ENCODE data around the gene RBP3.

RBP3 gene

GRCh38 chr10:47370878-47371277 is 22.7 kb downstream of the RBP3 start:
- H3K4me2 ChIP-seq (ENCODE audit: low read length): no peak overlapping the region
- no peak overlapping the region for H3K4me3 ChIP-seq (ENCODE audit: low read depth, low read length)
- H3K9ac ChIP-seq: no peak overlapping the region
- no peaks in the 10 kb centered on the region for H3K4me1 ChIP-seq
- no peak overlapping the region for H2AFZ ChIP-seq
- H3K27me3 ChIP-seq (ENCODE audit: control insufficient read depth, insufficient read depth, low read length): no peaks in the 10 kb centered on the region
- H3K79me2 ChIP-seq: no peaks in the 10 kb centered on the region
- no peaks in the 10 kb centered on the region for H3K36me3 ChIP-seq (ENCODE audit: control insufficient read depth, insufficient read depth, low read length)
- TF ChIP-seq CTCF (IDR thresholded peaks at IDR 0.05): no peak
- H3K27ac ChIP-seq: no peak overlapping the region
- H3K9me3 ChIP-seq (ENCODE audit: control insufficient read depth, low read length): no peaks in the 10 kb centered on the region

GRCh38 chr10:47371629-47372485 is 23.7 kb downstream of the RBP3 start:
- H3K27me3 ChIP-seq (ENCODE audit: control insufficient read depth, insufficient read depth, low read length): peaks cover 5% of the 10 kb centered on the region
- H3K4me2 ChIP-seq (ENCODE audit: low read length): no peak overlapping the region
- no peak overlapping the region for H3K4me3 ChIP-seq (ENCODE audit: low read depth, low read length)
- no peak overlapping the region for H3K27ac ChIP-seq
- H3K4me1 ChIP-seq: no peaks in the 10 kb centered on the region
- H3K9me3 ChIP-seq (ENCODE audit: control insufficient read depth, low read length): no peaks in the 10 kb centered on the region
- no peak for TF ChIP-seq CTCF (IDR thresholded peaks at IDR 0.05)
- no peak overlapping the region for H2AFZ ChIP-seq
- no peaks in the 10 kb centered on the region for H3K36me3 ChIP-seq (ENCODE audit: control insufficient read depth, insufficient read depth, low read length)
- H3K9ac ChIP-seq: no peak overlapping the region
- H3K79me2 ChIP-seq: no peaks in the 10 kb centered on the region

- H3K4me2 ChIP-seq (ENCODE audit: low read length): no peak overlapping the region
- H3K9ac ChIP-seq: no peak overlapping the region
- H3K9me3 ChIP-seq (ENCODE audit: control insufficient read depth, low read length): no peaks in the 10 kb centered on the region
- no peak overlapping the region for H3K4me3 ChIP-seq (ENCODE audit: low read depth, low read length)
- no peaks in the 10 kb centered on the region for H3K36me3 ChIP-seq (ENCODE audit: control insufficient read depth, insufficient read depth, low read length)
- no peak overlapping the region for H2AFZ ChIP-seq
- H3K27ac ChIP-seq: no peak overlapping the region
- H3K4me1 ChIP-seq: no peaks in the 10 kb centered on the region
- no peaks in the 10 kb centered on the region for H3K79me2 ChIP-seq
- no peak for TF ChIP-seq CTCF (IDR thresholded peaks at IDR 0.05)
- peaks cover 5% of the 10 kb centered on the region for H3K27me3 ChIP-seq (ENCODE audit: control insufficient read depth, insufficient read depth, low read length)
These were observed 24.6 kb downstream of the RBP3 start for GRCh38 chr10:47372726-47373125.

- no peak overlapping the region for H3K9ac ChIP-seq
- no peak overlapping the region for H3K27ac ChIP-seq
- peaks cover 5% of the 10 kb centered on the region for H3K27me3 ChIP-seq (ENCODE audit: control insufficient read depth, insufficient read depth, low read length)
These were observed 26.7 kb downstream of the RBP3 start for GRCh38 chr10:47374611-47375536.

More at GRCh38 chr10:47374611-47375536, 26.7 kb downstream of the RBP3 start:
- no peak overlapping the region for H2AFZ ChIP-seq
- no peaks in the 10 kb centered on the region for H3K79me2 ChIP-seq
- no peaks in the 10 kb centered on the region for H3K9me3 ChIP-seq (ENCODE audit: control insufficient read depth, low read length)
- H3K4me3 ChIP-seq (ENCODE audit: low read depth, low read length): no peak overlapping the region
- no peaks in the 10 kb centered on the region for H3K4me1 ChIP-seq
- TF ChIP-seq CTCF (IDR thresholded peaks at IDR 0.05): no peak
- no peaks in the 10 kb centered on the region for H3K36me3 ChIP-seq (ENCODE audit: control insufficient read depth, insufficient read depth, low read length)
- no peak overlapping the region for H3K4me2 ChIP-seq (ENCODE audit: low read length)
